C4-2B (cell line): ENCODE data around the gene NAA11.

Experiments
- CTCF ChIP-seq: fragments of 450-650 bp; conservative IDR thresholded peaks from 2 replicates; pipeline ENCODE4 v1.5.1; 2017; ENCODE audit warnings: mild to moderate bottlenecking
- ZFX ChIP-seq: fragments of 450-650 bp; IDR thresholded peaks from 2 replicates; pipeline ENCODE4 v1.6.1; 2017

GRCh38 chr4:79288185-79288584, 37.7 kb downstream of the NAA11 start:
- TF ChIP-seq CTCF = no peak
- TF ChIP-seq ZFX = no peak
